ENCODE data around the gene ACTR8. TPM values are rescaled to one million over a fixed set of nuclear protein-coding genes. Genes with fewer than 3 reads are reported as not detected.

Gene ACTR8
- total RNA-seq, 1 donor from 2014 or later, result 45.8 TPM

- H3K9me3 Mint-ChIP-seq, result no peaks in the 10 kb centered on the region
- no peaks in the 10 kb centered on the region for H3K27me3 Mint-ChIP-seq (ENCODE audit: low read depth)
- no peaks in the 10 kb centered on the region for H3K36me3 Mint-ChIP-seq
- no peak for TF ChIP-seq CTCF (IDR thresholded peaks at IDR 0.05; ENCODE audit: unreplicated experiment)
- DNase-seq (ENCODE audit: low spot score in 2 of 2, unreplicated experiment in 2 of 2), result no peak
- H3K27ac Mint-ChIP-seq, result no peak overlapping the region
- H3K4me3 Mint-ChIP-seq, result no peak overlapping the region
- peaks cover 7% of the 10 kb centered on the region for H3K4me1 Mint-ChIP-seq
Measured at GRCh38 chr3:53823956-53824657, 57.8 kb downstream of the ACTR8 start.

GRCh38 chr3:53823026-53823955 is 58.7 kb downstream of the ACTR8 start:
- Mint-ChIP-seq H3K4me3 (no peak overlapping the region), H3K4me1 (peaks cover 7% of the 10 kb centered on the region), H3K36me3 (no peaks in the 10 kb centered on the region), H3K27me3 (ENCODE audit: low read depth) (no peaks in the 10 kb centered on the region), H3K27ac (no peak overlapping the region), H3K9me3 (no peaks in the 10 kb centered on the region)
- peak; percentile 41 for TF ChIP-seq CTCF (IDR thresholded peaks at IDR 0.05; ENCODE audit: unreplicated experiment)
- DNase-seq (ENCODE audit: low spot score in 2 of 2, unreplicated experiment in 2 of 2), result no peak

- peaks cover 7% of the 10 kb centered on the region for H3K4me1 Mint-ChIP-seq
- DNase-seq (ENCODE audit: low spot score in 2 of 2, unreplicated experiment in 2 of 2), result no peak
- no peak overlapping the region for H3K4me3 Mint-ChIP-seq
- no peak overlapping the region for H3K27ac Mint-ChIP-seq
- H3K9me3 Mint-ChIP-seq, result no peaks in the 10 kb centered on the region
- H3K27me3 Mint-ChIP-seq (ENCODE audit: low read depth), result no peaks in the 10 kb centered on the region
- TF ChIP-seq CTCF (IDR thresholded peaks at IDR 0.05; ENCODE audit: unreplicated experiment), result no peak
- H3K36me3 Mint-ChIP-seq, result no peaks in the 10 kb centered on the region
Measured at GRCh38 chr3:53822331-53822741, 59.6 kb downstream of the ACTR8 start.

DNA sequence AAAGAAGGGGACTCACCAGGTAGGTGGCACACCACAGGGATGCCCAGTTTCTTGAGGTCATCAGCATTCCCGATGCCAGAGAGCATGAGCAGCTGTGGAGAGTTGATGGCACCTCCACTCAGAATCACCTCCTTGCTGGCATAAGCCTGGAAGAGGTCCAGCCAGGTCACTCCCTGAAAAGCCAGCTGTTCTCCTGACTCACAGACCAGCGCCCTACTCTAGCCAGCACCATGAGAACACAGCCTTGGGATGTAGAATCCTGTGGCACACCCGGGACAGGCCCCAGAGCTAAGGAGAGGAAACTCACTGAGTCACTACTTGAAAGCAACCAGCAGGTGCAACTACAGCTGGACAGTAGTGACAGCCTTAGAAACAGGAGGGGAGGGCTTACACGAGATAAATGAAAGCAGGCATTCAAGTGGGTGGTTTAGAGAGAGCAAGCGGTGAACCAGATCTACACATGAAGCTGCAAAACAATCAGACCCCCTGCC is 60.3 kb downstream of the ACTR8 start:
- no peaks in the 10 kb centered on the region for H3K9me3 Mint-ChIP-seq
- peak in 1 of 2 experiments; percentile 17 for DNase-seq (ENCODE audit: low spot score in 2 of 2, unreplicated experiment in 2 of 2)
- H3K27ac Mint-ChIP-seq, result no peak overlapping the region
- peaks cover 7% of the 10 kb centered on the region for H3K4me1 Mint-ChIP-seq
- no peak for TF ChIP-seq CTCF (IDR thresholded peaks at IDR 0.05; ENCODE audit: unreplicated experiment)
- no peaks in the 10 kb centered on the region for H3K36me3 Mint-ChIP-seq
- no peak overlapping the region for H3K4me3 Mint-ChIP-seq
- H3K27me3 Mint-ChIP-seq (ENCODE audit: low read depth), result no peaks in the 10 kb centered on the region

DNA sequence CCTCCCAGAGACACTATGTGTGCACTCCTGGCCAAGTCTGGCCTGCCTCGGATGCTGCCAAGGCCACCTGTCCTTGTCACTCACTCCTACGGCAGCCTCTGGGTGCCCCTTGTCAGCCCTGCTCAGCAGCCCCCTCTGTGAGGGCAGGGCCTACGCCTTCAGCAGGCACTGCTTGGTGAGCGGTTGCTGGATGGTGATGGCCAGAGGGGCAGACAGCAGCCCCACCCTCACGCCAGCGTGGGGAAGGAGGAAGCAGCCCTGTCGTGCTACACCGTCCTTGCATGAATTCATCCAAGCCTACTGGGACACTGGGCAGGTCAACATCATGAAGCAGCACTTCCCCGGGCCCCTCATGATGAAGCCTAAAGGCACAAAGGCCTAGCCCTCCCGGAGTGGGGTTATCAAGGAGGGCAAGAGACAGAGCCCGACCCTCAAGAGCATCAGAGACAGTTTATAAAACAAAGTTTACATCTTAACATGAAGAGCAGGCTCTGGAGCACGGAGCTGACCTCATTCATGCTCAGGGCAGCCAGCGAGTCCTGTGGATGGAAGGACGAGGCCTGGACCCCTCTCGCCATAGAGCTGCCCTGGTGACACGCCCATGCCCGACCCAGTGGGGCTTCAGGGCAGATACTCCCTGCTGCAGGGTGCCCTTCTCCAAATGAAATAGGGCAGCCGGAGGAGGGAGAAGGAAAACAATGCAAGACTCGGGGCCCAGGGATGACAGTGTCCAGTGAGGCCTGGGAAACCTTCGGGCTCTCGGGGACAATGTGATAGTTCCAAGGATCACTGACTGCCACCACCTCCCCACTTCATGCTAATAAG is 61.0 kb downstream of the ACTR8 start:
- Mint-ChIP-seq H3K36me3 (no peaks in the 10 kb centered on the region), H3K9me3 (no peaks in the 10 kb centered on the region), H3K27me3 (ENCODE audit: low read depth) (no peaks in the 10 kb centered on the region), H3K4me3 (no peak overlapping the region), H3K27ac (no peak overlapping the region), H3K4me1 (peaks cover 7% of the 10 kb centered on the region)
- peak in 1 of 2 experiments; percentile 31 for DNase-seq (ENCODE audit: low spot score in 2 of 2, unreplicated experiment in 2 of 2)
- TF ChIP-seq CTCF (IDR thresholded peaks at IDR 0.05; ENCODE audit: unreplicated experiment), result no peak

Data from mesothelial cell of epicardium (in vitro differentiated cells).